AG09319 (cell line): Measurements from ENCODE around the gene LUM.

Source experiments
- DNase-seq: peaks from one replicate; pipeline ENCODE4 v3.0.0-alpha.2; 2010; ENCODE audit warnings: low read depth; ENCODE audit errors: extremely low read depth
- TF ChIP-seq, protein P1 (sequence below): IDR thresholded peaks from 2 replicates; pipeline ENCODE4 v1.5.1; 2011; ENCODE audit warnings: low read depth, mild to moderate bottlenecking, inconsistent platforms, low read length, moderate library complexity

Gene LUM

DNA sequence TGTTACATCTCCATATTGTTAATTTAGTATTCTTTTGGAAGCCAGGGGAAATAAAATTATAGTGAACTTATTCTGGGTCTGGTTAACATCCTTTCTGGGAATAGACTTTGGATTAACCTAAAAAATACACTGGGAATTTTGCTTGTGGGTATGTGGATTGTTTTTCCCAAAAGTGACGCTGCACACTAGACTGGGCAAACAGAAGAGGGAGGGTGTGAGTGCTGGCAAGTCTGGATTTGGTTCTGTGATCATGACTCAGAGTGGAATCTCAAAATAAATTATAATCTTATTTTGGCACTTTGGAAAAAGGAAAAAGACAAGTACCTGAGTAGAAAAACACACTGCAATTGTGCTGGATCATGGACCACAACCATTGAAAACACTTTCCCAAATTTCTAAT is 15.2 kb upstream of the LUM start:
- DNase-seq = no peak
- TF ChIP-seq, protein P1, sequence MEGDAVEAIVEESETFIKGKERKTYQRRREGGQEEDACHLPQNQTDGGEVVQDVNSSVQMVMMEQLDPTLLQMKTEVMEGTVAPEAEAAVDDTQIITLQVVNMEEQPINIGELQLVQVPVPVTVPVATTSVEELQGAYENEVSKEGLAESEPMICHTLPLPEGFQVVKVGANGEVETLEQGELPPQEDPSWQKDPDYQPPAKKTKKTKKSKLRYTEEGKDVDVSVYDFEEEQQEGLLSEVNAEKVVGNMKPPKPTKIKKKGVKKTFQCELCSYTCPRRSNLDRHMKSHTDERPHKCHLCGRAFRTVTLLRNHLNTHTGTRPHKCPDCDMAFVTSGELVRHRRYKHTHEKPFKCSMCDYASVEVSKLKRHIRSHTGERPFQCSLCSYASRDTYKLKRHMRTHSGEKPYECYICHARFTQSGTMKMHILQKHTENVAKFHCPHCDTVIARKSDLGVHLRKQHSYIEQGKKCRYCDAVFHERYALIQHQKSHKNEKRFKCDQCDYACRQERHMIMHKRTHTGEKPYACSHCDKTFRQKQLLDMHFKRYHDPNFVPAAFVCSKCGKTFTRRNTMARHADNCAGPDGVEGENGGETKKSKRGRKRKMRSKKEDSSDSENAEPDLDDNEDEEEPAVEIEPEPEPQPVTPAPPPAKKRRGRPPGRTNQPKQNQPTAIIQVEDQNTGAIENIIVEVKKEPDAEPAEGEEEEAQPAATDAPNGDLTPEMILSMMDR = no peak

DNA sequence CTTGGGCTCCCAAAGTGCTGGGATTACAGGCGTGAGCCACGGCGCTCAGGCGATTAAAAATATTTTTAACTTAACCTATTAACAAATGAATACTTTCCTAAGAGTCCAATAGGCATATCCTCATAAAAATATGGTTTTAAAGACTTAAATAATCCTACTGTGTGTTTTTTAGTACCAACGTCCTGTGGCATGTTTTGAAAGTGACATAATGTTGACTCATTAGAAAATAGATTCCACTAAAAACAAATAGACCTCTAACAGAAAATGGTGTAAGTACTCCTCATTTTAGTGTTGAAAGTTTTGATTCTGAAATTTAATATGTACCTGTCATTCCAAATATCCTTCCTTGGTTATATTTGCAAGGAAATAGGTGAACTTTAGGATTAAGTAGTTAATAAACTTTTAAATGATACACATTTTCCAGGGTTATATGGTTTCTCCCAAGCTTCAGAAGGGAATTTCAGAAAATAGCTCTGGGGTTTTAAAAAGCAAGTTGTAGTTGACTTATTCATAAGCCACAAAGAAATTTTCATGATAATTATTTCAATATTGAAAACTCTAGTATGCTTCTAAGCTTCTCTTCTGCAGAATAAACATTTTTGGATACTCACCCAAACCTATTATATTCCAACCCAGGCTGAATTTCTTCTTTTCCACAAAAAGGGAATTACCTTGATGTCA is 12.1 kb upstream of the LUM start:
- DNase-seq = no peak
- TF ChIP-seq, protein P1 = no peak

DNA sequence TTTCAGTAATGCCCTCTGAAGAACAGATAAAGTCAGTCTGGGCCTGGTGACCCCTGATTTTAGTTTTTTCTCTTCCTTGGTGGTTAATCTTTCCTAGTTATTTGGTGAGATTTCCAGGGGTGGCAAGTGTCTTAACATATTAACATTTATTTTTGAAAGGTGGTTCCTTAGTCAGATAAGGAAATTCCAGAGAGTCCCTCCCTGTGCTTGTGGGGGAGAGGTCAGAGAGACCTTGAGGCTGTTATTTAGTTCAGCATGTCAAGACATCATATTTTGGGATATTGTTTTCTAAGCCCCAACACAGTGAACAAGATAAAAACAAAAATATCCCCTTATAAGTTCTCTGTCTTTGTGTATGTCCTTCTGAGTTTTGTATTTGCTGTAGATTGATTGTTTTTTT is 9.5 kb upstream of the LUM start:
- TF ChIP-seq, protein P1 = no peak
- no peak for DNase-seq

DNA sequence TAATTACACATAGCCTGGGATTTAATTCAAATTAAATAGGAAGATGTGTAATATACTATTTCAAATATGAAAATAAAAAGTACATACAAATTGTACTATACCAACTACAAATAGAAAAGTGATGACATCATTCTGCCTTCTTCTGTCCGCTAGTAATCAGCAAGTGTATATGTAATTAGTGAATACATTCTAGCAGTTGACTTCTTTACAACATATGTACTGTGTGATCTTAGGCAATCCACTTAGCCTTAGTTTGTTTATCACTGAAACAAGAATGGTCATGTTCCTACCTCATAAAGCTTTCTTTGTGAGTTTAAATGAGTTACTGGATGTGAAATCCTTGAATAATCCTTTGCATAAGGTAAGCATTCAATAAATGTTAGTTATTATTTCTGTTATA is 7.8 kb upstream of the LUM start:
- TF ChIP-seq, protein P1 = no peak

DNA sequence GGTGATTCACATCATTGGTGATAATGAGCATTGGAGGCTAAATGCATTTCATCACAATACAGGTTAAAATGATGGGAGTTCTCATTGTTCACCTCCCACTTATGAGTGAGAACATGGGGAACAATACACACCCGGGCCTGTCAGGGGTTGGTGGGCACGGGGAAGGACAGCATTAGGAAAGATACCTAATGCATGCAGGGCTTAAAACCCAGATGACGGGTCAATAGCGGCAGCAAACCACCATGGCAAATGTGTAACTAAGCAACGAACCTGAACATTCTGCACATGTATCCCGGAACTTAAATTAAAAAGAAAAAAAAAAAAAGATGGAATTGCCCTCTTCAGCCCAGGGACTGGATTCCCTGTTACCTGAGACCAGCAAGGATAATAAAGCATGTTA is 2.3 kb upstream of the LUM start:
- TF ChIP-seq, protein P1 = no peak
- no peak for DNase-seq

More for the DNA sequence above, 7.8 kb upstream of the LUM start:
- no peak for DNase-seq

DNA sequence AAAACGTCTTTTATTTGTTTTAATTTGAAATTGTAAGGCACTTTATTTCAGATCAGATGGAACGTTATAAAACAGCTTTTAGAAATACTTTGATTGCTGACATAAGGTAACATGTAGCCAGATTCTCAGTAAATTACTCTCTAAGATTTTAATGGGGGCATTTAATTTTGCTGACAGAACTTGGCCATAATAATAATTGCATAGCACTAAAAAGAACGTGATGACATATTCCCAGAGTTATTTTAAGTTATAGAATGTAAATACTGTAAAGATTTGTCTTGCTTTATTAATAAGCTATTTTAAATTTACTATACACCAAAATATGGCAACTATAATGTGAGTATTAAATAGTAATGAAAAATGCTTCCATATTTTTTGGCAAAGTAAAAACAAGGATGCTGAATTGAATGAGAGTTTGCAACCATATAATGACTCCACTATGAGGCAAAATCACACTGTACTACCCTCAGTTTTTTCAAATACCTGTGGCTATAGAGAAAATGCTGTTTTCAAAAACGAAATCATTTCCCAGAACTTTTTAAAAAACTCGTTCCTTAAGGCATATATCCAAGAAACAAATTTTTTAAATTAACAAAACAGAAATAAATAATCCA is 876 bp downstream of the LUM start:
- DNase-seq = no peak
- TF ChIP-seq, protein P1 = no peak

DNA sequence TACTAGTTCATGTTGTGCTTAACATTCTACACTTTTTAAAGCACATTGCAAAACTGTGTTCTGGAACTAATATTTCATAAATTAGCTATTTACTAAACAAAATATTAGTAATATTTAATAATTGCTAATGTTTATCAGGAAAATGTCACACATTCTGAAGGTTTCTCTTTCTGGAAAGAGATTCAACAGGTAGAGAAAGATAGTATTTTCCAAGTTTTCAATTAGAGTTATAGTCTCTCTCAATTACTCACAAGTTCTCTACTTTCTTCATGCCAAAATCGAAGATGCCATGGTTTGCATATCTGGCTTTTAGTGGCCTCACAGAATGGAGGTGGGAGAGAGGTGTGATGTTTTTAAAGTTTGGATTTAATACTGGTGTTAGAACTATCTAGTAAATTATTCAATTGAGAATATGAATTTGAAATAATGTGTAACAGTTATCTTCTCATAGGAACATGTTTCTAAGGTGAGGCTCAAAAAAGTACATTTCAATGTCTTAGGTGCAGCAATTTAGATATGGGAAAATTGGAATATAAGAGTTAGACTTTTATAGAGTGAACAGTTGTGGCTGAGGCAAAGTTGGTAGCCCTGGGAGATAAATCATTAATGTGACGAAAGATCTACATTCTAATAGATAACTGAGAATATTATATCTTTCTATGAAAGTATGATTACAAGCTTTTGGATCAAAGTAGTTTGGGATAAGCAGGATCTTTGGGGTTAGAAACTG is 1.5 kb downstream of the LUM start:
- TF ChIP-seq, protein P1 = no peak

More for the DNA sequence above, 1.5 kb downstream of the LUM start:
- DNase-seq = no peak
